ENCODE results near the gene GRID1. TPM values are rescaled to one million over a fixed set of nuclear protein-coding genes. Genes with fewer than 3 reads are reported as not detected.

Gene GRID1
- total RNA-seq, 4 donors from 2014 or later, result 0.03 to 2.7 (median 0.49) TPM

GRCh38 chr10:86172301-86172700 lies 194.3 kb downstream of the GRID1 start:
- Histone ChIP-seq H3K36me3 (no peaks in the 10 kb centered on the region), H3K4me1 (peaks cover 0 to 16% (median 0%) of the 10 kb centered on the region in 3 donors), H3K4me3 (no peak overlapping the region), H3K9me3 (no peaks in the 10 kb centered on the region), H3K27me3 (peaks cover 0 to 6% (median 0%) of the 10 kb centered on the region in 4 donors), H3K27ac (no peak overlapping the region)
- WGBS, 2 donors, result 40 to 50% methylated on average over 3 of the region's 3 CpGs
- intact Hi-C loops (cut with DNase I), result no loop called here
- TF ChIP-seq POLR2A (IDR thresholded peaks at IDR 0.05) (no peak), CTCF (IDR thresholded peaks at IDR 0.05) (no peak)
- no peak for DNase-seq

- WGBS, 2 donors, result 29 to 68% methylated on average over 11 to 14 of the region's 15 CpGs
- Histone ChIP-seq H3K36me3 (no peaks in the 10 kb centered on the region), H3K27ac (no peak overlapping the region), H3K4me3 (no peak overlapping the region), H3K27me3 (peaks cover 0 to 3% (median 0%) of the 10 kb centered on the region in 4 donors), H3K4me1 (peaks cover 0 to 16% (median 0%) of the 10 kb centered on the region in 3 donors), H3K9me3 (no peaks in the 10 kb centered on the region)
- intact Hi-C loops (cut with DNase I), result no loop called here
- TF ChIP-seq CTCF (IDR thresholded peaks at IDR 0.05), result no peak
- TF ChIP-seq POLR2A (IDR thresholded peaks at IDR 0.05), result no peak
- DNase-seq, result no peak
These were observed 196.1 kb downstream of the GRID1 start for GRCh38 chr10:86170255-86171108.

- H3K9me3 ChIP-seq, result no peaks in the 10 kb centered on the region
- intact Hi-C loops (cut with DNase I), result no loop called here
- TF ChIP-seq CTCF (IDR thresholded peaks at IDR 0.05) (no peak), POLR2A (IDR thresholded peaks at IDR 0.05) (no peak)
- H3K4me1 ChIP-seq, result peaks cover 0 to 16% (median 0%) of the 10 kb centered on the region in 3 donors
- H3K27ac ChIP-seq, result no peak overlapping the region
- WGBS, 2 donors, result 38 to 82% methylated on average over 1 to 4 of the region's 10 CpGs
- DNase-seq, result no peak
- no peaks in the 10 kb centered on the region for H3K27me3 ChIP-seq
- H3K36me3 ChIP-seq, result no peaks in the 10 kb centered on the region
- no peak overlapping the region for H3K4me3 ChIP-seq
These were observed 196.9 kb downstream of the GRID1 start for GRCh38 chr10:86169506-86170254.

- TF ChIP-seq CTCF (IDR thresholded peaks at IDR 0.05), result no peak
- no peak for TF ChIP-seq POLR2A (IDR thresholded peaks at IDR 0.05)
- H3K9me3 ChIP-seq, result no peaks in the 10 kb centered on the region
- no peak overlapping the region for H3K4me3 ChIP-seq
- no peak overlapping the region for H3K27ac ChIP-seq
- intact Hi-C loops (cut with DNase I), result no loop called here
- no peaks in the 10 kb centered on the region for H3K36me3 ChIP-seq
- peaks cover 0 to 16% (median 0%) of the 10 kb centered on the region in 3 donors for H3K4me1 ChIP-seq
- 86 to 90% methylated on average over 4 of the region's 4 CpGs for WGBS, 2 donors
- DNase-seq, result no peak
- no peaks in the 10 kb centered on the region for H3K27me3 ChIP-seq
These were observed 197.5 kb downstream of the GRID1 start for GRCh38 chr10:86169066-86169465.

GRCh38 chr10:86168256-86168655 lies 198.3 kb downstream of the GRID1 start:
- no peaks in the 10 kb centered on the region for H3K36me3 ChIP-seq
- peaks cover 0 to 16% (median 0%) of the 10 kb centered on the region in 3 donors for H3K4me1 ChIP-seq
- no peaks in the 10 kb centered on the region for H3K27me3 ChIP-seq
- intact Hi-C loops (cut with DNase I), result no loop called here
- WGBS, 2 donors, result 35 to 60% methylated on average over 2 of the region's 7 CpGs
- no peak overlapping the region for H3K4me3 ChIP-seq
- no peak overlapping the region for H3K27ac ChIP-seq
- no peaks in the 10 kb centered on the region for H3K9me3 ChIP-seq
- no peak for DNase-seq
- TF ChIP-seq CTCF (IDR thresholded peaks at IDR 0.05), result no peak

Measured in esophagus squamous epithelium (tissue), 5 donors.